Pancreas (tissue), 10 donors: Measurements from ENCODE around the gene FBLN1. TPM values are rescaled to one million over a fixed set of nuclear protein-coding genes. Genes with fewer than 3 reads are reported as not detected.
A peak's percentile ranks its signal among the peaks of the same experiment; 100 is the strongest.
"Not testable (repeated sequence)": the region's sequence is repeated elsewhere in the genome, so short reads cannot be mapped to it uniquely, and the experiment has no call there.

ENCODE experiments used
- ATAC-seq, 4 donors: fragments of 200-7000 bp; cut with Tn5 transposase; one replicate each; pipeline versions ENCODE4 v1.8.0 to v1.9.1; 2020; ENCODE audit warnings: mild to moderate bottlenecking in 4 of 4, moderate library complexity in 4 of 4
- DNase-seq, 6 donors: peaks; one replicate each; pipeline ENCODE4 v3.0.0-alpha.2; 2020
- FAIRE-seq: peaks from 2 replicates; lab custom pipeline; 2012; peaks lifted over from hg19 to GRCh38; lab: Jason Lieb, UNC
- H3K27ac ChIP-seq, 4 donors: fragments of 200-600 bp; sonication (generic); 1 replicate in 3 of 4; 2 replicates in 1 of 4; pipeline versions ENCODE4 v1.5.0 to v1.8.0; 2020
- H3K27me3 ChIP-seq, 4 donors: fragments of 200-600 bp; one replicate each; pipeline ENCODE4 v1.8.0; 2021
- H3K36me3 ChIP-seq, 3 donors: fragments of 200-600 bp; sonication (generic) in 1 of 3; one replicate each; pipeline versions ENCODE4 v1.5.0 to v1.8.0; 2020 to 2021
- H3K4me1 ChIP-seq, 3 donors: fragments of 200-600 bp; one replicate each; pipeline ENCODE4 v1.8.0; 2021
- H3K4me3 ChIP-seq, 4 donors: fragments of 200-600 bp; sonication (generic) in 2 of 4; one replicate each; pipeline versions ENCODE4 v1.5.0 to v1.8.0; 2020 to 2021
- H3K9me3 ChIP-seq, 4 donors: fragments of 200-600 bp; one replicate each; pipeline ENCODE4 v1.8.0; 2021
- CTCF ChIP-seq, 4 donors: fragments of 200-600 bp; sonication (generic) in 3 of 4; IDR thresholded peaks; one replicate each; pipeline versions ENCODE4 v1.5.0 to v1.8.0; 2021; ENCODE audit warnings: antibody characterized with exemption in 4 of 4
- WGBS, 2 donors: extraction: QIAGEN DNeasy Blood & Tissue Kit; methylation state at CpG; one replicate each; pipeline ENCODE4 v1.1.7; 2013; 5-methylcytosine and 5-hydroxymethylcytosine counted together
- intact Hi-C, 3 donors: fragments of 100-400 bp; cut with DNase I; formaldehyde crosslinking; loops; one replicate each; pipeline versions ENCODE4 v1.11.1 to v1.14.2; 2022
- polyA plus RNA-seq, 2 donors: library from polyadenylated mRNA; stranded (reverse); fragments of 200-250 nt; gene quantifications; one replicate each; pipeline ENCODE4 v1.2.3, GENCODE V29; 2013
- total RNA-seq, 6 donors: library from RNA; stranded (reverse); fragmentation: NEBNext Ultra II Directional in 4 of 6; extraction: Animal tissue kit (Norgen Biotek cat#: 25700) in 4 of 6; gene quantifications; one replicate each; pipeline versions ENCODE4 v1.2.1 to v1.2.4, GENCODE V29; 2021 to 2023
- donor health status: healthy with polysubstance abuse.
- donor health status: DM: no; HTN: no; CAD: no; lungs with moderate emphysema.
- donor health status: DM: no; HTN: no; CAD: no.
- donor health status: control.
- donor health status: control.
- donor health status: Bipolar disorder and iron deficiency.
- donor health status: DM: yes; HTN: yes; CAD: no.
- donor health status: DM: no; HTN: no; CAD: no.
- donor health status: DM: no; HTN: no; CAD: no.
- donor health status: DM: yes; HTN: yes; CAD: no.

Gene FBLN1
- total and polyA plus RNA-seq, 8 donors: 12.0 to 114 (median 21.5) TPM

- no peaks in the 10 kb centered on the region for H3K36me3 ChIP-seq
- H3K4me3 ChIP-seq: no peak overlapping the region
- no peak for TF ChIP-seq CTCF (IDR thresholded peaks at IDR 0.05)
- ATAC-seq (no peak), DNase-seq (no peak), FAIRE-seq (no peak)
- no peaks in the 10 kb centered on the region for H3K4me1 ChIP-seq
- no peak overlapping the region for H3K27ac ChIP-seq
- 75 to 87% methylated on average over 4 of the region's 4 CpGs for WGBS, 2 donors
- no peaks in the 10 kb centered on the region for H3K9me3 ChIP-seq
- intact Hi-C loops: no loop called here
- H3K27me3 ChIP-seq: no peaks in the 10 kb centered on the region
Measured at GRCh38 chr22:45488764-45489370, 13.8 kb upstream of the FBLN1 start.

- WGBS, 2 donors: 25 to 28% methylated on average over 3 of the region's 3 CpGs
- H3K27me3 ChIP-seq: no peaks in the 10 kb centered on the region
- no peak for FAIRE-seq
- no peak overlapping the region for H3K27ac ChIP-seq
- intact Hi-C loops: no loop called here
- H3K4me1 ChIP-seq: no peaks in the 10 kb centered on the region
- TF ChIP-seq CTCF (IDR thresholded peaks at IDR 0.05): no peak
- H3K36me3 ChIP-seq: no peaks in the 10 kb centered on the region
- no peak overlapping the region for H3K4me3 ChIP-seq
- ATAC-seq: no peak
- H3K9me3 ChIP-seq: no peaks in the 10 kb centered on the region
- DNase-seq: no peak
Measured at GRCh38 chr22:45490836-45491235, 11.8 kb upstream of the FBLN1 start.

- Histone ChIP-seq H3K4me3 (no peak overlapping the region), H3K27me3 (no peaks in the 10 kb centered on the region), H3K4me1 (no peaks in the 10 kb centered on the region), H3K36me3 (no peaks in the 10 kb centered on the region), H3K9me3 (no peaks in the 10 kb centered on the region), H3K27ac (no peak overlapping the region)
- DNase-seq (no peak), ATAC-seq (no peak), FAIRE-seq (no peak)
- no peak for TF ChIP-seq CTCF (IDR thresholded peaks at IDR 0.05)
- intact Hi-C loops: no loop called here
- 72 to 82% methylated on average over 8 of the region's 8 CpGs for whole genome bisulfite sequencing, 2 donors
Measured at GRCh38 chr22:45491841-45492240, 10.8 kb upstream of the FBLN1 start.

- no peak for TF ChIP-seq CTCF (IDR thresholded peaks at IDR 0.05)
- intact Hi-C loops: no loop called here
- FAIRE-seq: no peak
- Histone ChIP-seq H3K4me1 (no peaks in the 10 kb centered on the region), H3K27ac (no peak overlapping the region), H3K4me3 (no peak overlapping the region), H3K36me3 (no peaks in the 10 kb centered on the region), H3K9me3 (no peaks in the 10 kb centered on the region), H3K27me3 (no peaks in the 10 kb centered on the region)
- WGBS, 2 donors: 71 to 76% methylated on average over 13 of the region's 13 CpGs
- peak in 1 of 4 donors; percentile 20 for ATAC-seq
- no peak for DNase-seq
Measured at GRCh38 chr22:45493286-45493771, 9.4 kb upstream of the FBLN1 start.

GRCh38 chr22:45494306-45494705 lies 8.4 kb upstream of the FBLN1 start:
- intact Hi-C loops, H3K4me3 ChIP-seq, H3K4me1 ChIP-seq, H3K27ac ChIP-seq, FAIRE-seq, H3K27me3 ChIP-seq, H3K36me3 ChIP-seq, DNase-seq, H3K9me3 ChIP-seq, ATAC-seq: not testable (repeated sequence)
- WGBS, 2 donors: 82 to 88% methylated on average over 8 of the region's 8 CpGs

GRCh38 chr22:45495616-45496015 lies 7.1 kb upstream of the FBLN1 start:
- FAIRE-seq, intact Hi-C loops: not testable (repeated sequence)

More at GRCh38 chr22:45495616-45496015, 7.1 kb upstream of the FBLN1 start:
- not testable (repeated sequence) for H3K4me3 ChIP-seq, H3K27ac ChIP-seq, ATAC-seq, H3K27me3 ChIP-seq, H3K4me1 ChIP-seq, DNase-seq, H3K9me3 ChIP-seq, H3K36me3 ChIP-seq
- 84 to 90% methylated on average over 13 of the region's 13 CpGs for WGBS, 2 donors
